Liver (tissue), 9 donors: ENCODE measurements around the gene TUBGCP6. TPM values are rescaled to one million over a fixed set of nuclear protein-coding genes. Genes with fewer than 3 reads are reported as not detected.
A peak's percentile ranks its signal among the peaks of the same experiment; 100 is the strongest.

ENCODE experiments used
- DNase-seq: peaks from one replicate; pipeline ENCODE4 v3.0.0-alpha.2; 2017; ENCODE audit warnings: low spot score
- H3K27ac ChIP-seq, 2 donors: one replicate each; pipeline ENCODE4 v1.7.0; 2013; ENCODE audit warnings: inconsistent platforms in 2 of 2, low read length in 2 of 2, control low read depth in 1 of 2, low read depth in 1 of 2, mild to moderate bottlenecking in 1 of 2
- H3K27me3 ChIP-seq, 4 donors: one replicate each; pipeline versions ENCODE4 v1.6.1 to v1.7.0; 2013; ENCODE audit warnings: low read length in 3 of 4, inconsistent platforms in 1 of 4, mild to moderate bottlenecking in 1 of 4, moderate library complexity in 1 of 4; ENCODE audit not compliant: control insufficient read depth in 4 of 4, insufficient read depth in 4 of 4
- H3K36me3 ChIP-seq, 4 donors: one replicate each; pipeline versions ENCODE4 v1.6.1 to v1.7.0; 2013; ENCODE audit warnings: low read length in 3 of 4, mild to moderate bottlenecking in 3 of 4, low read depth in 1 of 4, moderate library complexity in 1 of 4; ENCODE audit not compliant: control insufficient read depth in 4 of 4, insufficient read depth in 3 of 4
- H3K4me1 ChIP-seq, 4 donors: one replicate each; pipeline versions ENCODE4 v1.6.1 to v1.7.0; 2013; ENCODE audit warnings: low read length in 3 of 4, mild to moderate bottlenecking in 3 of 4, moderate library complexity in 1 of 4; ENCODE audit not compliant: control insufficient read depth in 4 of 4, insufficient read depth in 4 of 4
- H3K4me3 ChIP-seq, 3 donors: one replicate each; pipeline versions ENCODE4 v1.6.1 to v1.7.0; 2013; ENCODE audit warnings: low read length in 3 of 3, control low read depth in 1 of 3, low read depth in 1 of 3, mild to moderate bottlenecking in 1 of 3
- H3K9ac ChIP-seq, 2 donors: one replicate each; pipeline ENCODE4 v1.7.0; 2013; ENCODE audit warnings: low read length in 2 of 2, mild to moderate bottlenecking in 2 of 2, moderate library complexity in 2 of 2, control low read depth in 1 of 2, low read depth in 1 of 2
- H3K9me3 ChIP-seq, 4 donors: one replicate each; pipeline versions ENCODE4 v1.6.1 to v1.7.0; 2013; ENCODE audit warnings: low read length in 3 of 4; ENCODE audit not compliant: control insufficient read depth in 4 of 4
- EGR1 ChIP-seq, 2 donors: IDR thresholded peaks; 2 replicates each; pipeline ENCODE4 v1.6.1; 2016 to 2018; ENCODE audit warnings: antibody characterized with exemption in 2 of 2, low read depth in 2 of 2
- NR2F2 ChIP-seq: IDR thresholded peaks from 2 replicates; pipeline ENCODE4 v1.6.1; 2016; ENCODE audit warnings: antibody characterized with exemption
- REST ChIP-seq: IDR thresholded peaks from 2 replicates; pipeline ENCODE4 v1.6.1; 2016; ENCODE audit warnings: antibody characterized with exemption, mild to moderate bottlenecking
- RXRA ChIP-seq, 2 donors: IDR thresholded peaks; 2 replicates each; pipeline ENCODE4 v1.6.1; 2017 to 2018; ENCODE audit warnings: antibody characterized with exemption in 2 of 2, mild to moderate bottlenecking in 1 of 2
- ZBTB33 ChIP-seq: IDR thresholded peaks from 2 replicates; pipeline ENCODE4 v1.6.1; 2016; ENCODE audit warnings: antibody characterized with exemption
- WGBS: extraction: QIAGEN DNeasy Blood & Tissue Kit; methylation state at CpG from one replicate; pipeline ENCODE4 v1.1.7; 2013; 5-methylcytosine and 5-hydroxymethylcytosine counted together
- polyA plus RNA-seq, 2 donors: library from polyadenylated mRNA; stranded (reverse) in 1 of 2; unstranded in 1 of 2; fragments of 200-250 nt in 1 of 2; fragments of >200 nt in 1 of 2; fragmentation: Nextera tagmentation in 1 of 2; extraction: Ambion mirVana in 1 of 2; gene quantifications; one replicate each; pipeline versions ENCODE4 v1.2.1 to v1.2.3, GENCODE V29; 2013 to 2015
- total RNA-seq, 2 donors: library from RNA; depleted of rRNA; stranded (reverse); fragments of >200 nt; gene quantifications; one replicate each; pipeline ENCODE4 v1.2.3, GENCODE V29; 2014
- donor health status: healthy.
- donor health status: healthy.
- donor health status: healthy.
- donor health status: healthy.
- donor health status: healthy.

The TUBGCP6 gene
- total and polyA plus RNA-seq, 4 donors = 9.3 to 31.7 (median 16.4) TPM

- H3K27me3 ChIP-seq = no peaks in the 10 kb centered on the region
- peak in 1 of 2 donors; percentile 24 for TF ChIP-seq RXRA (IDR thresholded peaks at IDR 0.05)
- TF ChIP-seq ZBTB33 = no peak
- TF ChIP-seq EGR1 (IDR thresholded peaks at IDR 0.05; ENCODE audit: low read depth in 2 of 2) = no peak
- no peak for TF ChIP-seq REST
- no peak for TF ChIP-seq NR2F2
- no peak overlapping the region for H3K9ac ChIP-seq
- H3K4me3 ChIP-seq = no peak overlapping the region
- H3K36me3 ChIP-seq = no peaks in the 10 kb centered on the region
- H3K4me1 ChIP-seq = peaks cover 0 to 19% (median 11%) of the 10 kb centered on the region in 4 donors
- DNase-seq = no peak
- H3K27ac ChIP-seq = no peak overlapping the region
- 56% methylated on average over 11 of the region's 11 CpGs for WGBS
- H3K9me3 ChIP-seq = no peaks in the 10 kb centered on the region
Measured at GRCh38 chr22:50167689-50168489, 76.9 kb downstream of the TUBGCP6 start.

Other genes starting within 250 kb of the TUBGCP6 start
- gene IL17REL, start 232.3 kb downstream of the TUBGCP6 start, total RNA-seq = under 1 TPM in 1 of 2 donors, not detected in 1; under 0.01 TPM
- gene IL17REL, start 232.3 kb downstream of the TUBGCP6 start, polyA plus RNA-seq = not detected
- not detected for gene TTLL8, start 186.7 kb downstream of the TUBGCP6 start, total RNA-seq
- gene TTLL8, start 186.7 kb downstream of the TUBGCP6 start, polyA plus RNA-seq = not detected
- gene MLC1, start 159.6 kb downstream of the TUBGCP6 start, total RNA-seq = 1 to 10 TPM in 1 of 2 donors, under 1 TPM in 1; 0.33 to 9.4 TPM
- gene MLC1, start 159.6 kb downstream of the TUBGCP6 start, polyA plus RNA-seq = under 1 TPM in 1 of 2 donors, not detected in 1; 0.13 TPM
- gene MOV10L1, start 155.0 kb downstream of the TUBGCP6 start, total RNA-seq = under 1 TPM; 0.17 to 0.47 TPM
- gene MOV10L1, start 155.0 kb downstream of the TUBGCP6 start, polyA plus RNA-seq = under 1 TPM; 0.07 to 0.18 TPM
- 1 to 10 TPM in 1 of 2 donors, under 1 TPM in 1; 0.56 to 2.3 TPM for gene PANX2, start 74.3 kb downstream of the TUBGCP6 start, total RNA-seq
- gene PANX2, start 74.3 kb downstream of the TUBGCP6 start, polyA plus RNA-seq = 10 to 100 TPM in 1 of 2 donors, under 1 TPM in 1; 0.39 to 14.8 TPM
- gene TRABD, start 59.1 kb downstream of the TUBGCP6 start, total RNA-seq = 10 to 100 TPM; 10.5 to 18.3 TPM
- gene TRABD, start 59.1 kb downstream of the TUBGCP6 start, polyA plus RNA-seq = 10 to 100 TPM; 14.4 to 29.7 TPM
- gene SELENOO, start 44.0 kb downstream of the TUBGCP6 start, total RNA-seq = 10 to 100 TPM; 16.4 to 58.9 TPM
- 10 to 100 TPM; 25.5 to 59.2 TPM for gene SELENOO, start 44.0 kb downstream of the TUBGCP6 start, polyA plus RNA-seq
- 10 to 100 TPM; 11.4 to 18.2 TPM for gene HDAC10, start 6.2 kb upstream of the TUBGCP6 start, total RNA-seq
- gene HDAC10, start 6.2 kb upstream of the TUBGCP6 start, polyA plus RNA-seq = 10 to 100 TPM in 1 of 2 donors, 1 to 10 TPM in 1; 6.2 to 15.9 TPM
- gene MAPK12, start 16.7 kb upstream of the TUBGCP6 start, total RNA-seq = 1 to 10 TPM; 2.3 to 2.8 TPM
- 1 to 10 TPM in 1 of 2 donors, under 1 TPM in 1; 0.83 to 1.5 TPM for gene MAPK12, start 16.7 kb upstream of the TUBGCP6 start, polyA plus RNA-seq
- 1 to 10 TPM in 1 of 2 donors, under 1 TPM in 1; 0.65 to 1.2 TPM for gene MAPK11, start 25.4 kb upstream of the TUBGCP6 start, total RNA-seq
- gene MAPK11, start 25.4 kb upstream of the TUBGCP6 start, polyA plus RNA-seq = 1 to 10 TPM in 1 of 2 donors, under 1 TPM in 1; 0.83 to 2.0 TPM
- gene PLXNB2, start 62.6 kb upstream of the TUBGCP6 start, total RNA-seq = 10 to 100 TPM; 28.8 to 95.7 TPM
- 10 to 100 TPM; 60.1 to 87.8 TPM for gene PLXNB2, start 62.6 kb upstream of the TUBGCP6 start, polyA plus RNA-seq
- gene DENND6B, start 82.0 kb upstream of the TUBGCP6 start, total RNA-seq = 1 to 10 TPM; 1.1 to 1.2 TPM
- 1 to 10 TPM in 1 of 2 donors, under 1 TPM in 1; 0.86 to 1.0 TPM for gene DENND6B, start 82.0 kb upstream of the TUBGCP6 start, polyA plus RNA-seq
- 100 to 1,000 TPM in 1 of 2 donors, 10 to 100 TPM in 1; 51.7 to 117 TPM for gene PPP6R2, start 98.3 kb upstream of the TUBGCP6 start, total RNA-seq
- 10 to 100 TPM; 28.8 to 42.6 TPM for gene PPP6R2, start 98.3 kb upstream of the TUBGCP6 start, polyA plus RNA-seq
- gene SBF1, start 230.0 kb upstream of the TUBGCP6 start, total RNA-seq = 10 to 100 TPM; 21.8 to 37.6 TPM
- gene SBF1, start 230.0 kb upstream of the TUBGCP6 start, polyA plus RNA-seq = 10 to 100 TPM in 1 of 2 donors, 1 to 10 TPM in 1; 8.3 to 11.0 TPM
- 1 to 10 TPM in 1 of 2 donors, under 1 TPM in 1; 0.79 to 1.8 TPM for gene ADM2, start 236.5 kb upstream of the TUBGCP6 start, total RNA-seq
- gene ADM2, start 236.5 kb upstream of the TUBGCP6 start, polyA plus RNA-seq = 1 to 10 TPM in 1 of 2 donors, under 1 TPM in 1; 0.89 to 2.8 TPM
- not detected for gene MIOX, start 241.8 kb upstream of the TUBGCP6 start, total RNA-seq
- gene MIOX, start 241.8 kb upstream of the TUBGCP6 start, polyA plus RNA-seq = not detected